Stimulated activated CD8-positive, alpha-beta memory T cell treated with anti-CD3 and anti-CD28 coated beads, Interleukin-12 subunit alpha, Interleukin-12 subunit beta, amount 100 ng/mL, for 24 hours (primary cell): ENCODE results near the gene CHST7.

Source experiments
- DNase-seq: peaks from one replicate; pipeline ENCODE4 v3.0.0-alpha.2; 2020; ENCODE audit errors: extremely low read depth

CHST7 gene

DNA sequence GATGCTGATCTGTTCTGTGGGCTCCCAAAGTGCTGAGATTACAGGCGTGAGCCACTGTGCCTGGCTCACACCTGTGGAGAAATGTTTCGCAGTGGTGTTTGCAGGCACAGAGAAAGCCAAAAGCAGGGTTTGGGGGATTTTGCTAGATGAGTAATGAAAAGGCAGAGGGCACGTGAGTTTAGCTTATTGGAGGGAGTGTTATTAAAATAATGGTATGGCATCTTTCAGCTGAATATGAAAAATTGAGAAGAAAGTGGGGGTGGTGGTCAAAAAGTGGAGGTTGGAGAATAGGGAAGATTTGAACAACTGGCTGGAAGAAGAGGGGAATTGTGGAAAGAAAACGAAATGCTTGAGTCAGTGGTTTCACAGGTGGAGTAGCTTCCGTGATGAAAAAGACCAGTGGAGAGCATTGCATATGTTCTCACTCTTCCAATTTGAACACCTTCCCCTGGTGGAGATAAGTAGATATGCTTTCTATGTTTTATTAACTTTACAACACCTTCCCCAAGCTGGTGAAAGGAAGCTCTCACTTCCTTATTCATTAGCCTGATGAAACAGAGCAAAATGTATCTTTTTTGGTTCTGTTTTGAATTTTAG lies 1.1 kb upstream of the CHST7 start:
- no peak for DNase-seq

DNA sequence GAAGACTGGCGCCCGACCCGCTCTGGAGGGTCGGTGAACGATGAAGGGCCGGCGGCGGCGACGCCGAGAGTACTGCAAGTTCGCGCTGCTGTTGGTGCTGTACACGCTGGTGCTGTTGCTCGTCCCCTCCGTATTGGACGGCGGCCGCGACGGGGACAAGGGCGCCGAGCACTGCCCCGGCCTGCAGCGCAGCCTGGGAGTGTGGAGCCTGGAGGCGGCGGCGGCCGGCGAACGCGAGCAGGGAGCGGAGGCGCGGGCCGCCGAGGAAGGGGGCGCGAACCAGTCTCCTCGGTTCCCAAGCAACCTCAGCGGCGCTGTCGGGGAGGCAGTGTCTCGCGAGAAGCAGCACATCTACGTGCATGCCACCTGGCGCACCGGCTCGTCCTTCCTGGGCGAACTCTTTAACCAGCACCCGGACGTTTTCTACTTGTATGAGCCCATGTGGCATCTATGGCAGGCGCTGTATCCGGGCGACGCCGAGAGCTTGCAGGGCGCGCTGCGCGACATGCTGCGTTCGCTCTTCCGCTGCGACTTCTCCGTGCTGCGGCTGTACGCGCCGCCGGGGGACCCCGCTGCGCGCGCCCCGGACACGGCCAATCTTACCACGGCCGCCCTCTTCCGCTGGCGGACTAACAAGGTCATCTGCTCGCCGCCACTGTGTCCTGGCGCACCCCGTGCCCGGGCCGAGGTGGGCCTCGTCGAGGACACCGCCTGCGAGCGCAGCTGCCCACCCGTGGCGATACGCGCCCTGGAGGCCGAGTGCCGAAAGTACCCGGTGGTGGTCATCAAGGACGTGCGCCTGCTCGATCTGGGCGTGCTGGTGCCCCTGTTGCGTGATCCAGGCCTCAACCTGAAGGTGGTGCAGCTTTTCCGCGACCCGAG lies 568 bp downstream of the CHST7 start:
- no peak for DNase-seq

DNA sequence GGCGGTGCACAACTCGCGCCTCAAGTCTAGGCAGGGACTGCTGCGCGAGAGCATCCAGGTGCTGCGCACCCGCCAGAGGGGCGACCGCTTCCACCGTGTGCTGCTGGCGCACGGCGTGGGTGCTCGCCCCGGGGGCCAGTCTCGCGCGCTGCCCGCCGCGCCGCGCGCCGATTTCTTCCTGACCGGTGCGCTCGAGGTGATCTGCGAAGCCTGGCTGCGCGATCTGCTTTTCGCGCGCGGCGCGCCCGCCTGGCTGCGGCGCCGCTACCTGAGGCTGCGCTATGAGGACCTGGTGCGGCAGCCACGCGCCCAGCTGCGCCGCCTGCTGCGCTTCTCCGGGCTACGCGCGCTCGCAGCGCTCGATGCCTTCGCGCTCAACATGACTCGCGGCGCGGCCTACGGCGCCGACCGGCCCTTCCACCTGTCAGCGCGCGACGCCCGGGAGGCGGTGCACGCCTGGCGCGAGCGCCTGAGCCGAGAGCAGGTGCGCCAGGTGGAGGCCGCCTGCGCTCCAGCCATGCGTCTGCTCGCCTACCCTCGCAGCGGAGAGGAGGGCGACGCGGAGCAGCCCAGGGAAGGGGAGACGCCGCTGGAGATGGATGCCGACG lies 1.3 kb downstream of the CHST7 start:
- DNase-seq: no peak

DNA sequence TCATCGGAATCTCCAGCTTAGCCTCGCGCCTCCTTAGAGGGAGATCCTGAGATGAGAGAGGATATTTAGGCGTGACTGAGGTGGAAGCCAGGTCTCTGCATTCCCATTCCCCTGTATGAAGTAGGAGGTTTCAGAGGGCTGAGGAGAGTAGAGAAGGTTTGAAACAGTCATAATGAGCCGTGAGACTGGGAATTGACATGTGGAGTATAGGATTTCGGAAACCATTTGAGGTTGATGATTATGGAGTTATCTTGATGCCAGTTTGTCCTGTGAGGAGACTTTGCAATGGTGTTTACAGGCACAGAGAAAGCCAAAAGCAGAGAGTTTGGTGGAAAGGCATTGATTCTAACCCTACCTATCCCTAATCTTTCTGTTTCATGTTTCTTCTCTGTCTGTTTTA lies 2.0 kb downstream of the CHST7 start:
- no peak for DNase-seq

DNA sequence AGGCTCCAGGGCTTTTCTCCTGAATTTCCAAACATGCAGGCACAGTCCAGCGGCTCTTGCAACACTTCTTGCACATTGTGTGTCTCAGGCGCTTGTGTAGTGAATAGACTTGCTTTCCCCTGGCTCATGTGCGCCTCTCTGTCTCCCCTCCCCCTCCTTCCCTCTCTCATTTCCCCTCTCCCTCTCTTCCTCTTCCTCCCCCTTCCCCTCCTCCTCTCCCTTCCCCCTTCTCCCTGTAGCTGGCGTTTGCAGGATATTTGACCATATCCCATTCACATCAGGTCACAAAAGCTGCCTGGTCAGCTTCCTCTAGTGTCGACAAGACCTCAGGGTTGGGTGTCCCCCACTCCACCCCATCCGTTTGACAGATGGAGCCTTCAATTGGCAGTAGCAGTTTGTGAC lies 2.4 kb downstream of the CHST7 start:
- DNase-seq: no peak

DNA sequence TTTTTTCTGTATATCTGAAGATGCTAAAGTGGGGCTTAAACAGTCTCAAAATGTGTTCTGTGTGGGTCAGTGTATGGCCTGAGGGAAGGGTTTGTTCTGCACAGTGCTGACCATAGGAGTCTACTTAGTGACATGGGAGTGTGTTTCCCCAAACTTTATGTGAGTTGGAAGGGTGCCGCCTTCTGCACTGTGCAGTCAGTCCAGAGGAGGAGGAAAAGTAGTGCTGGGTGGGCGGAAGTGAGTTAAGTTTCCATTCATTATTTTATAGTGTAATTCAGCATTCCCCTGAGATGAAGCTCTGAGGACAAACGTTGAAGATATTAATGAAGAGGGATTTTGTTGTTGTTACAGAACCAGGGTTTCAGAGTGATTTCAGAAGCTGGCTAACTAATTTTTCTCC lies 2.9 kb downstream of the CHST7 start:
- DNase-seq: no peak

DNA sequence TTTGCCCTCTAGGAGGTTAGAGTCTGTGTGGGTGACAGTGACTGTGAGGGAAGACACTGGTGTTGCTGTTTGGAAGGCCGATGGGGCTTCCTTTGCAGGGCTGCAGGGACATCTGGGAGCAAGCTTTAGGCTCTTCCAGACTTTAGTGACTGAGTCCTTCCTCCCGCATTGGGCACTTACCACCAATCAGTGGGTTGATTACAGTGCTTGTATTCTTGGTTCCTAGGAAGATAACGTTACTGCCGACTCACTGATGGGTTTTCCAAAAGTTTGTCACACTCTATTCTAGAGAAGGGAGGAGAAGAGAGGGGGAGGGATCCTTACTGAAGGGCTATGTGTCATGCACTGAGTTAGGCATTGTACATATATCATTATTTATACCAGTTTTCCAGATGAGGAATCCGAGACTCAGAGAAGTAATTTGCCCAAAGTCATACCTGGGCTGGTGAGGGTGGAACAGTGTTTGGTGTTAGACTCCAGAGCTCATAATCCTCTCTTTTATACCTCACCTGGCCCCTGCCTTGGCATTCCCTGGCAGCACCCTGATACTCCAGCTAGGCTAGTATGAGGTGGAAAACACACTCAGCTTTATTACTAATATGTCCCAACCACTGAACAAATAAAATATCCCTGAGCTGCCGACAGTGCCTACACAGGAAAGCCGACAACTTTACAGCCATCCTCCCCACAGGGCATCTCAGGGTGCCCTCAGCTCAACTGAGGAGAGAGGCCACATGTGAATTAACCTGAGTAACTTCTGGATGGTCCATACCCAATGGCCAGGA lies 3.8 kb downstream of the CHST7 start:
- no peak for DNase-seq

DNA sequence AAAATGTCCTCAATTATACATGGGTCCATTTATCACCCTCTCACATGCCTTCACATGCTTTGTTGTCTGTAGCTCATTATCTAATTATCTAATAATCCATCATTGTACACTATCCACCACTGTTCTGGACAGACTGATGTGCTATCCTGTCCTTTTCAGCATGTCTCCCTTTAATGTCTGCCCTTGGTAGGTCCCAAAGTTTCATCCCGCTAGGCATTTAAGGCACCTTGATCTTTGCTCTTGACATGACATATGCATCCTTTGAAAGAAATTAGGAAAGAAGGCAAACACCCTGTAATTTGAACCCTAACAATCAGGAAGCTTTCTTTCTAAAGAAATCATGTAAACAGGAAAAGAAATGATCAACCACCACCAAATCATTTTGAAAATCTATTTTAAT lies 5.7 kb downstream of the CHST7 start:
- DNase-seq: no peak

DNA sequence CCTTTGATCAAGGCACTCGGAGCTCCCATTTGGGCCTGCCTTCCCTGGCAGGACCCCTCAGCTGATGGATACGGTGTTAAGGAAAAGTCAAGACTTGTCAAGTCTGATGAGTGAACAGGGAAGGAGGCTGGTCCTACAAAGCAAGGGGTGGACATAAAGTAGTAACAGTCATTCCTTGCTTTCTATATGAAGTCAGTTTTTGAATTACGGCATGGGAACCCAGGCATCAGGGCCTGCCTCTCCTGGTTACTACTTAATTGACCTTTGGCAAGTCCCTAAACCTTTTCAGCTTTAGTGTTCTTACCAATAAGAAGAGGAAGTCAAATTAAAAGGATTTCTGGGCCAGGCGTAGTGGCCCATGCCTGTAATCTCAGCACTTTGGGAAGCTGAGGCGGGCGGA lies 7.0 kb downstream of the CHST7 start:
- DNase-seq: no peak

DNA sequence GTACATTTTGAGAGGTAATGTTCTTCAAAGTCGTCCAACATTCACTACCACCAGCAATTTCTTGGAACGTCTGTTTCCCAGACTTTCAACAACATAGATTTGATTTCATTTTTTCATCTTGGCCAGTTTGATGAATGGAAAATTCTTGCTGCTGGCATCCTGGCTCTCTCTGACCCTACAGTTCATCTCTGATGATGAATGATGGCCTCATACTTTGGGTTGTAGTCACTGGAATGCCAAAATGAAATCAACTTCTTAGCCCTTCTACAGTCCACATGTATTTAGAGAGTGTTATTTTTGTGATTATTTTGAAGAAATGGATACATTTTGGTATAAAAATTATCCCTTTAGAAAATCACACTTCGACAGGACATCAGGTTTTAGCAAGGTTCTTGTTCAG lies 8.8 kb downstream of the CHST7 start:
- DNase-seq: no peak

DNA sequence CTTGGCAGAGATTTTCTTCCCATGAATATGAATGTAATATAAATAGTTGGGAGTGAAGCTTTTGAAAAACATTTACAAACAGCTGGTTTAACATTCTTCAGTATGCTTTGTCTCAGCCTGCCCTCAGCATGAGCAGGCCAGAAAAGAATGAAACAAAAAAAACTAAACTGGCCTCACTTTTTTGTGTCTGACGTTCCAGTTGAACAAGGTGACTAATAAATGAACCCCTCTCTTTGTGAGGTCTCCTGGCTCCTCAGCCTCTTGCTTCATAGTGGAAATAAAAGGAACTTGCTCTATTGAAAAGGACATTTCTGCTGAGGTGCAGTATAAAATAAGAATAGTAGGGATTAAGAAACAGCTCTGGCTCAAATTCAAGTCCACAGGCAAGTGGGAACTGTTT lies 9.4 kb downstream of the CHST7 start:
- no peak for DNase-seq

DNA sequence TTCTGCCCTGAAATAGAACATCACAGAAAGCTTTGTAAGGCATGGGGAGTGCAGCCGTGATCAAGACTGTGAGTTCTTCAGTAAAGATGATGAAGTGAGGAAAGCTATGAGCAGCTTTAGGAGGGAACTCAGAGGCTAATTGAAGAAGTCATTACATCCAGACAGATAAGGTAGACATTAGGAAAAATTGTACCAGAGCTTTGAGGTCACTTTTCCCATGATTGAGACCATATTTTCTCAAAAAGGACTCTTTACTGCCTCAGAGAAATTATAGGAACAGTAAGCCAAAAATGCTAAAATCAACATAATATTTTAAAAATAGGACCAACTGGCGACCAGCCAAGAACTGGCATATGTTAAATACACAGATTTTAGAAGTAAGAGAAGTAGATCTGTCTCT lies 11.2 kb downstream of the CHST7 start:
- DNase-seq: no peak

DNA sequence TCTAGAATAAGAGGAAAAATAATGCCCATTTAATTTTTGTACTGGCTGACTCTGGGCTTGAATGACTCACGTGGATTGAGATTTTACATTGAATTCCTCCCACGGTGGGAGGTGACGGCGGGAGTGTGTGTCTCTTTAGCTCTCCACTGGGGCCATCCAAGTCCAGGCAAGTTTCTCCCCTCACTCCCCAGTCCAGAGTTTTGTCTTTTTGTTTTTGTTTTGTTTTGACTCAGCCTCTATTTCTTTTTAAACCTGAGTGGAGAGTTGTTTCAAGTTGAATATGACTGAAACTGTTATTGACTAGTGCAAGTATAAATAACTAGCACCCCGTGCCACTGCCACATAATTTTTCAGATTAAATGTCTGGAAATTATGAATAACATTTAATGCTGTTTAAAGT lies 13.6 kb downstream of the CHST7 start:
- DNase-seq: no peak

DNA sequence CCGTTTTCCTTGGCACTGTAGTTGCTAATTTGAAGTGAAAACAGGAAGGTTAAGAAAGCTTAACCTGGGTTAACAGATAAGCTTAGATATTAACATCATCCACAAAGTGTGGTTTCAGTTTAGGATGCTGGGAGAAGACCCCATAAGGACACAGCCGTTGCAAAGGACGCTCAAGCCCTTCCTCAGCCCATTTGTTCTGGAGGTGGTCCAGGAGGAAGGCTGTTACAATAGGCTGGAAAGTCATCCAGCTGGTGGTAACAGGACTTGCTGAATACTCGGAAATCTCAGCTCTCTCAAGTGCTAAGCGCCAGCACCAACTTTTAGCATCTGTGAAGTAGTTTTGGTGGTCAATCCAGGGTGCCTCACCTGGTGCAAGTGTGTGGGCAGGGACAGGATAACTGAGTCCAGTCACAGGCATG lies 14.2 kb downstream of the CHST7 start:
- DNase-seq: no peak

DNA sequence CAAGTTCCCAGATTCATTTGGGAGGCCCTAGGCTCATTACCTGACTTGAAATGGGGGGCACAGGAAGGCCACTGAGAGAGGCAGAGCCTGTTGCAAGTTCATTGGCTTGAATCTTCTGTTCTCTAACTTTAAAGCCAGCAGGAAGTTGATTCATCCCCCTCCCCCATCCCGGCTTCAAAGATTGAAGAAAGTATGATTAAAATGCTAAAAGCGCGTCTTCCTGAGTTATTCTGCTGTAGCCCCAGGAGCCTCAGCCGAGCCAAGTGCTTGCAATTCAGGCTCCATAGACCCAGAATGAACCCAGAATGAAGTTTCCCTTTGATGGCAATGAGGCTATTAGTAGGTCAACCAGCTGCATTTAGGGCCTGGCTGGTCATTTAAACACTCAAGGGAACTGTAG lies 14.7 kb downstream of the CHST7 start:
- no peak for DNase-seq

DNA sequence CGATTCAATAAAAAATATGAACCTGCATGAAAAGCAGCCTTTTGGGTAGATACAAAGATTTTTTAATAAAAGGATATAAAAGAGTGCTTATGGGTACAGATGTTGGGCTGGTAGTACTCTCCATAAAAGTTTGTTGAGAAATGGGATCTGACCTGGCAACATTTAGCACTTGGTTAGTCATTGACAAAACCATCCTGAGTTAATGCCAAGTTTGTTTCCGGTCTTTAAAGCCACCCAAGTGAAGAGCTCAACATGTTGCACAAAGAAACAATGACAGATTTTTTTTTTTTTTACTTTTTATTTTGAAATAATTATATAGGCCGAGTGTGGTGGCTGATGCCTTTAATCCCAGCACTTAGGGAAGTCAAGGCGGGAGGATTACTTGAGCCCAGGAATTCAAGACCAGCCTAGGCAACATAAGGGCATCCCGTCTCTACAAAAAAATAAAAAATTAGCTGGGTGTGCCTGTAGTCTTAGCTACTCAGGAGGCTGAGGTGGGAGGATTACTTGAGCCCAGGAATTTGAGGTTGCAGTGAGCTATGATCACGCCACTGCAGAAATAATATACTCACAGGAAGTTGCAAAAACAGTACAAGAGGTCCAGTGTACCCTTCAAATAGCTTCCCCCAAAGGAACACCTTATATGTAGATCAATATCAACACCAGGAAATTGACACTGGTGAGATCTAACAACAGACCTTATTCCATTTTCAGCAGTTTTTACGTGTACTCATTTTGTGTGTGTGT lies 16.6 kb downstream of the CHST7 start:
- DNase-seq: no peak

DNA sequence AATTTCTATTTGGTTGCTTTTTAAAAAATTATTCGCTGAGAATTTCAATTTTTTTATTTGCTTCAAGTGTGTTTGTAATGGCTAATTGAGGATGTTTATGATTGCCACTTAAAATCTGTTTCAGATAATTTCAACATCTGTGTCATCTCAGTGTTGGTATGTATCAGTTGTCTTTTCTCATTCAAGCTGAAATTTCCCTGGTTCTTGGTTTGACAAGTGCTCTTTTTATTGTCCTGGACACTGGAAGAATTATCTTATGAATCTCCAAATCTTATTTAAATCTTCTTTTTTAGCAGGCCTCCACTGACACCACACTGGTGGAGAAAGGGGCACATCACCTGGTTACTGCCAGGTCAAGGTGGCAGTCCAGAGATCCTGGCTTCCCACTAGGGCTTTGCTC lies 21.5 kb downstream of the CHST7 start:
- no peak for DNase-seq

DNA sequence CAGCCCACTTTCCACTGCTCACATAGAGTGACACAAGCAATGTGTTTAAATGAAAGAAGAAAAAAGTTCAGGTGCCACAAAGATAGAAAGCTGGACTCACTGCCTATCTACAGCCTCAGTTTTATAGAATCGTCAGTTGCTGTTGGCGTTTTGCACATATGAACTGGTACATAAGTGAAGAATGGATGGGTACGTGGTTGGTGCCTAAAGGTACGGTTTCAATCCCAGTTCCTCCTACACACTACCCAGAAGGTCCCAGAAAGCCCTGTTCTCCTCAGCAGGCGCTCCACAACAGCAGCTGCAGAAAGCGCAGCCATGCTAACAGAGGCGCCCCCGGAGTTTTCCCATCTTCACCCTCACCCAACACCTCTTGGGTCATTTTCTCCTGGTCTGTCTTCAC lies 23.6 kb downstream of the CHST7 start:
- DNase-seq: no peak

DNA sequence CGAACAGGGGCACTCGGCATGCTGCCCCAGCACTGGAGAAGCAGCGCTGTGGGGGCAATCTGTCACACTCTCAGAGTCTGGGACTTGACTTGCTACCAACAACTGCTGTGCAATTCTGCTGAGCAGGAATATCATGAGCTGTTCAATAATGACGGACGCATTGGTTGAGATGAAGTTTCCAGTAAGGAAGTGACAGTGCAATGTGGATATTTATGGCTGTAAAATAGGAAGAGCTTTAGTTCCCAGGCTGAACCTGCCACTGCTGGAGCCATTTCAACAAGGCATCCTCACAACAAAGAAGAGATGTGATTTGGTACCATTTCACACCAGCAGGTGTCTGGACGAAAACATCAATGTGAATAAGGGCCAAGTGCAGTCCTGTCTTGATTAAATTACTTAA lies 24.2 kb downstream of the CHST7 start:
- DNase-seq: no peak

DNA sequence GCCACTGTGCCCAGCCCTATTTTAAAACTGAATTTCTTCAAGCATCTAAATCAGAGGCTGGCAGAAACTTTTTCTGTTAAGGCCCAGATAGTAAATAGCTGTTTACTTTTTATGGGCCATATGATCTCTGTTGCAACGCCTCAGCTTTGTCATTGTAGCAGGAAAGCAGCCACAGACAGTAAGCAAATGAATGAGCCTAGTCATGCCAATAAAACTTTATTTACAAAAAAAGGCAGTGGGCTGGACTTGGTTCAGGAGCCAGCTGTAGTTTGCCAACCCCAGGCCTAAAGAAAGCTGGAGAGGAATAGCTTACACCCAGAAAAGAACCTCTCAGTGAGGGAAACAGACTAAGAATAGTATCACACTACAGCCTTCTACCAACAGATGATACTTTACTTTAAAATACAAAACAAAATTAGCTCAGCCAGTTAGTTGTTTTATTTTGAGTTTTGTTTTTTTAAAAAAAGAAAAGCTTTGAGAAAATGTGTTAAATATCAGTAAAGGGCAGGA lies 25.5 kb downstream of the CHST7 start:
- DNase-seq: no peak

DNA sequence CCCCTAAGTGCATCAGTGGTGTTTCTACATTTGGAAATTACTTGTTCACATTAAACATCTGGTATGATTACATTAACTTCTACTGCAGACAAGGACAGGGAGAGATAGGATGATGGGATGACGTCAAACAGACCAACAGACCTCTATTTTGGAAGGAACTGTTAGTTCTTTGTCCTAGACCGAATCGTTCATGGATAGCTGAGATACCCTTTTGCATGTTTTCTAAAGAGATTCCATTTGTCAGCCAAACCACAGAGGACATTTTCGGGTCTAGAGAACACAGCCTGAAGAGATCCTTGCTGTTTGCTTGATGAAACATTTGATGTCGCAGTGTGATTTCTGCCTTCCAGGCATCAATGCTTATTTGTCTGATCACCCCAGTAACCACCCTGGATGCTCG lies 27.7 kb downstream of the CHST7 start:
- no peak for DNase-seq
